HG02798 (cell line): ENCODE data around the gene SLC13A4.

Experiments used
- ATAC-seq: cut with Tn5 transposase; IDR thresholded peaks from one replicate; pipeline ENCODE4 v1.9.1; 2021; ENCODE audit warnings: mild to moderate bottlenecking; ENCODE audit not compliant: unreplicated experiment, poor library complexity

The SLC13A4 gene

DNA sequence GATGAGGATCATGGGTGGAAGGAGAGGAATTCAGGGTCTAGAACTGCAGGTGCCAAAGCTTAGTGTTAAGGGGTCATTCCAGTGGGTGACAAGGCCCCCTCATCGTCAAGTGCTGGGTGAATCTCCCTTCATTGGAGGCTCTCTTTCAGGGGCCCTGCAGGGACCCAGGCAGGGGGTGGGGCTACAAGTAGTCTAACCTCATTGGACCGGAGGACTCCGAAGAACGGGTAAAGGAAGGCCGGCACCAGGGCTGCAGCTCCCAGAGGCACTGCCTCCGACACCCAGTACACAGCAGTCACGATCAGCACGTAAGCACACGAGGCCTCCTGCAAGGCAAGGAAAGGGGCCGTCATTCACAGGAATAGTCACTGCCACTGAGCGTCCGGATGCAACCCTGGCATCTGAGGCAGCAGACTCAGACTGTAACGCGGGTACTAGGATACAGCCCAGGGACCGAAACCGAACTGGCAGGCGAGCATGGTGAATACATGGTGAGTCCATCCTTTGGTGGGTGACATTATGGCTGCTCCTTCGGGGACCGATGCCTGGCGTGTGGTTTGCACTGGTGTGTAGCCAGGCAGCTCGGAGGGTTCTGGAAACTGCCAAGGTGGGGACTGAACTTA, 6.7 kb downstream of the SLC13A4 start:
- no peak for ATAC-seq

GRCh38 chr7:135719688-135720087, 8.3 kb downstream of the SLC13A4 start:
- no peak for ATAC-seq

DNA sequence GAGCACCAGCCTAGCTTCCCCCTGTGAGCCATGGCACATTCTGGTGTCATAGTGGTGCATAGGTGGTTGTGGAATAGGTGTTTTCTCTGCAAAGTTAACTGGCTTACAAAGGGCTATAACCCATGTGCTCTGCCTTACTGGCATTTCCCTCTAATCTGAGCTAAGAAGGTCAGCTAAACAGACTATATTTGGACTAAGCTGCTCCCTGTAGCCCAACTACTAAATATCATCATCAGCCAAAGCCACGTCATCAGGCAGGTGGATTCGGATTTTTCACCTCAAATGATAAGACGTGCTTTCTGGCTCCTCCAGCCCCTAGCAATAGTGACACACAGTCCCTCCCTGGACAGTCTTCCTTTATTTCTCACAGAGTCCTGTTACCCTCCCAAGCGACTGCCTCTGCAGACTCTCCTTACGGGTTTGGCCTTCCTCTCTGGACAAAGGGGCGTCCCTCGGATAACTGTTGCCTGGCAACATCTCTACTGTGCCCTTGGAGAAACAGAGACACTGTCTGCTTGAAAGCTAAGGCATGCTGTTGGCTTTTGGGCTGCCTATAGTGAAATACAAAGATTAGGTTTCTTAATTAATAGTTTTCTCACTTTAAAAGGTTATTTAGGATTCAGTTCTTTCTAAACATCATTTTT, 9.1 kb downstream of the SLC13A4 start:
- no peak for ATAC-seq

DNA sequence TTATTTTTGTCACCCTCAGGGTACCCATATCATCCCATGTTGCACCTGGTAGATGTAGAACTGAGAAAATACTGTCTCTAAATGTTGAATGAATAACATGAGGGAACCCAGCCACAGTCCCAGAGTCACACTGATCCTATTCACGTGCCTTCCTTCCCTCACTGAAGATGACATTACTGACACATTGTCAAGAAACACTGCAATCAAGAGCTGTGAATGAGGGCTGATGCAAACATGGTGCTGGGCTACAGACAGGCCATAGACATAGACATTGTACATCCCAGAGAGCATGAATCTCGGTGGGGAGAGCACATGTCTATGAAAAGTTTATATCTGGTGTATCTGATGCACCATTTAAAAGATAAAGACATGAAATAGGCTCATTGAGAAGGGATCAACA, 9.8 kb downstream of the SLC13A4 start:
- ATAC-seq, result no peak

DNA sequence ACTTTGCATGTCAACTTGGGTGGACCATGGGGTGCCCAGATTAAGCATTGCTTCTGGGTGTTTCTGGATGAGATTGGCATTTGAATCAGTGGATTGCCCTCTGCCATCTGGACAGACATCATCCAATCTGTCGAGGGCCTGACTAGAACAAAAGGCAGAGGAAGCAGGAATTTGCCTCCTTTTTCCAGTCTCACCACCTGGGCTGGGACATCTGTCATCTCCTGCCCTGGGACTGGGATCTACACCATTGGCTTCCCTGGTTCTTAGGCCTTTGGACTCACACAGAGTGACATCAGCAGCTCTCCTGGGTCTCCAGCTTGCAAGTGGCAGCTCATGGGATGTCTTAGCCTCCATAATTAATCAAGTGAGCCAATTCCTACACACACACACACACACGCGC, 10.3 kb downstream of the SLC13A4 start:
- ATAC-seq, result no peak

GRCh38 chr7:135716677-135717238, 11.2 kb downstream of the SLC13A4 start:
- no peak for ATAC-seq

DNA sequence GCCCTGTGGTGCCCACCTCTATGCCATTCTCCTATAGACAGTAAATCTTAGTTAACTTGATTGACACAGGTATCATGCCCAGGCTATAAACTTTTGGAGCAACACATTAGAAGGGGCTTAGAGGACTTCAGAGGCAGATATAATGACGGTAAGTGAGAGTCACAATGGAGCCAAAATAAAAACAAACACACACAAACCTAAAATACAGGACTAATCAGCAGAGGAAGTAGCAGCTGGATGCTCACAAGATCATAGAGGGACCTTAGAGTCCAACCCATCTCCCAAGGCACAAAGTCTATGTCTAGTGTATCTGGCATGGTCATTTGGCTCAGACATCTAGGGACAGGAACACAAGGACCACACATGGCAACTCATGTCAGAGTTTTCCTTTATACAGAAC, 12.3 kb downstream of the SLC13A4 start:
- no peak for ATAC-seq

GRCh38 chr7:135715055-135715522, 12.9 kb downstream of the SLC13A4 start:
- ATAC-seq, result no peak

DNA sequence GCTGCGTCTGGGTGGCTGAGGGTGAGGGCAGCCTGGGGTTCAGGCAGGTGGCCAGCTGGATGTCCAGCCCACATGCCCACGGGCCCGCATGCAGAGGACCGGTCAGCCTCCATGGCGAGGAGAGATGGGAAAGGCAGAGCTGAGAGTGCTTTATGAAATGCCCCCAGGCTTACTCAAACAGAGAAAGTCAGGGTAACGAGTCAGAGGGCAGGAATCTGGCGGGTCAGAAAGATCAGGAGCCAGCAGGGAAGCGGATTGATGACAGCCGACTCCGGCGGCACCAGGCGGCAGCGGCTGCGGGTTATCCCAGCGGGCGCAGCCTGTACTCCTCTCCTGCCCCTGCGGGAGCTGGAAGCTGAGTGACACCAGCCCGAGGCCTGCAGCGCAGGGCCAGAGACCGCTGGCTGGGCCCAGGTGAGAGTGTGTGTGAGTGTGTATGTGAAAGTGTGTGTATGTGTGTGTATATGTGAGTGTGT, 13.4 kb downstream of the SLC13A4 start:
- ATAC-seq, result no peak

DNA sequence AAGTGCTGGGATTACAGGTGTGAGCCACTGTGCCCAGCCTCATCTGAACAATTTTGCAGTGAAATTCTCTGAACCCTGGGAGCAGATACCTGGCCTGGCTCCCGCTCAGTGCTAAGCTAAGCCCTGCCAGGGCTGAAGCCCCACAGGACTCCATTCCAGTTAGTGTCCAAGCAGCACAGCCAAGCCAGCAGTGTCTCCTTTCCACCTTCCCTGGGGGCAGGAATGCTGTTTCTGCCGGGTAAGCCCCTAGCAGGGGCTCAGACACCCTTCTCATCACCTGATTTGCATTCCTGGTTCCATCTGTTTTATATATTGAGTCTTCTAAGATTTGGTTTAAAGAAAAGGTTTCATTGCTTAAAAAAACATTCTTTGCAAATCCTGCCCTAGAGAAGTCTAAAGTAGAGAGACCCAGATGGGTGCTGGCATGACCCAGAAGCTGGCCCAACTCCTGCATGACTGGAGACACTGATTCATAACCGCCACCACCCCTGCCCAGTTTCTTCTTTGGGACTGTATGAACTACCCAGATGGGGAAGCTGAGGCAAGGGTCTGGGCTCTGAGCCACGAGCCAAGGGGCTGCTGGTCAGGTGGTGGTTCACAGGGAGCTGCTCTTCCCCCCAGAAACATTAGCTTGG, 14.0 kb downstream of the SLC13A4 start:
- ATAC-seq, result no peak

- ATAC-seq, result no peak
Measured at GRCh38 chr7:135712796-135713195, 15.2 kb downstream of the SLC13A4 start.

GRCh38 chr7:135712182-135712782, 15.7 kb downstream of the SLC13A4 start:
- ATAC-seq, result no peak

DNA sequence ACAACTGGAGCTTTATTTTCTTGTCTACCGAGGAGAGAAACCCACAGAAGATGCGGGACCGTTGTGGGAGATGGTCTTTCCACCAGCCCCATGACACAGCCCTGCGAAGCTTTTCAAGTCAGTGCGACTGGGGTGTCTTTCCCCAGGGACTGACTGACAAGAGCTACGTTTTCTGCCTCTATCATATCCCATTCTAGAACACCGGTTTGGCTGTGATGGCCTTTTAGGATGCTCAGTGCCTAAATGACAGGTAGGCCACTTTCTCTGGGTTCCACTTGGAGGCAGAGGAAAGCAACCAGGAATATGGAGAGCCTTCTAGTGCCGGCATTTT, 16.9 kb downstream of the SLC13A4 start:
- ATAC-seq, result peak; percentile 5

GRCh38 chr7:135710417-135711138, 17.4 kb downstream of the SLC13A4 start:
- peak; percentile 53 for ATAC-seq

DNA sequence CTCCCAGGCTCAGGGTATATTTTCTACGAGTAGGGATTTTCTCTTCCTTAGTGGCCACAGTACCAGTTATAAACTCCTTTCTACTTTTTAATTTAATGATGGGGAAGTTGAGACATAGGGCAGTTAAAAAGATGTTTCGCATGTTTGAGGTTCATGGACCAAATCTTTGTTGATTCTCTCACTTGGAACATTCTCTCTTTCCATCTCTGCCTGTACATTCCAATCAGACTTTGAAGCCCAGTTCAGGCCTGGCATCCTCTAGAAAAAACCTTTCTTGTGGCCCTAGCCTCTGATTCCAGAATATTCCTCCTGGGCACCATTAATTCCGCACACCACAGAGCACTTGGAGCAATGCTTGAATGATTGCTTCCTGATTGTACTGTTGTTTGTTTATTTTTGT, 18.5 kb downstream of the SLC13A4 start:
- ATAC-seq, result no peak

DNA sequence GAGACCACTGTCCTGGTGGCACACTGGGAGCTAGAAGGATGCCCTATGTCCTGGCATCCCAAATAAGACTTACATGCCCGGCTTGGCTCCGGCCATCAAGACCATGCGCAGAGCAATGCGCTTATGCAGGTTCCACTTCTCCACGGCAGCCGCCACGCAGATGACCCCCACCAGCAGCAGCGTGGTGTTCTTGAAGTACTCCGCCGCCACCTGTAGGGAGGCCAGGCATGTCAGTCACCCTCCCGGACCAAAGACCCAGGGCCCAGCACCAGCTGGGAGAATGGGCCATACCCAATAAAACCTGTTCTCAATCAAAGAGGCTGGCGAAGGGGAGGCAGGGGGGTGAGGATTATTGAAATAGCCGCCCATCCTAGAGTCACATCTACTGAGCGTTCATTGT, 19.9 kb downstream of the SLC13A4 start:
- no peak for ATAC-seq

DNA sequence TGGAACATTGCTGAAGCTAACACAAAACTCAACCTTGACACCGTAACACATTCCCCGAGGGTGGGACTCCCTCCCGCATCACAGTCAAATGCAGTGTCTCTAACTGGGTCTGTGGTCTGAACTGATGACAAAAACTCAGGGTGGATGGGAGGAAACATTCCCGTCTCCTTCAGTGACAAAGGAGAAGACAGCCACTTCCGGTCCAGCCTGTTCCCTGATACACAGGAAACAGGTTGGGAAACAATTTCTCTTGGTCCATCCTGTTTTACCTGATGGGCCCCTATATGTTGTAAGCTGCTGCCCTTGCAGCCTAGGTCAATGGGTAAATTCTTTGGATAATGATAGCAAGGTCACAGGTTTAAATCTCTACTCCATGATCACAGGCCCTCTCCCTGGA, 20.4 kb downstream of the SLC13A4 start:
- no peak for ATAC-seq

DNA sequence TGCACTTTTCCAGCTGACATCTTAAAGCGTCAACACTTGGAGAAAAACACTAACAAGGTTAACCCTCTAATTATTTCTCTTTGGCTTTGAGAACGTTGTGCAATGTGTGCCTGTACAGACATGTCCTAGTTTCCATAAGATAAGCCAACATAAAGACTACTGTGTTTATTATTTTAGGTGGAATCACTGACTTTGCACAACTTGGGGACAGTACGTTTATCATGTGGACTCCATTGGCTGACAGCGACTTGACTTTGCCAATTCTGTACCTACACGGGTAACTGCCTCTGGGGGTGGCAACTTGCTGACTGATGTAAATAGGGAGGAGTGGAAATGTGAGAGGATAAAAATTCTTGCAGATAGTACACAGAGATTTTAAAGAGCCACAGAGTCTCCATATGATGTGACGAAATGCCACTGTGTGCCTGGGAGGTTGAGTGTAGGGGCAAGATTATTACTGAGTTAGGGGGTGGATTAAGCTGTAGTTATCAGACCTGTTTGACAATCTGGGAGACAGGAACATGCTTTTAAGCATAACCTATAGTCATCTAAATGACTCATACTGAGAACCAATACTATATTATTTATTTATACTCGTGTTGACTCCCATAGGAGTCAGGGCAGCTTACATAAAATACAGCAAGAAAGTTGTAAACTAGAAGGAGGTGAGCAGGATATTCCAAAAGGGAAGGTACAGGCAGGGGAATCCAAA, 21.0 kb downstream of the SLC13A4 start:
- ATAC-seq, result no peak

GRCh38 chr7:135706038-135706742, 21.8 kb downstream of the SLC13A4 start:
- no peak for ATAC-seq
